GM12872 (cell line): ENCODE measurements around the gene REL.

ENCODE experiments used
- TF ChIP-seq, protein P1 (sequence below): IDR thresholded peaks from 3 replicates; pipeline ENCODE4 v1.5.1; 2011; ENCODE audit warnings: low read depth, mild to moderate bottlenecking, low read length, moderate library complexity; ENCODE audit not compliant: insufficient read depth

REL gene

DNA sequence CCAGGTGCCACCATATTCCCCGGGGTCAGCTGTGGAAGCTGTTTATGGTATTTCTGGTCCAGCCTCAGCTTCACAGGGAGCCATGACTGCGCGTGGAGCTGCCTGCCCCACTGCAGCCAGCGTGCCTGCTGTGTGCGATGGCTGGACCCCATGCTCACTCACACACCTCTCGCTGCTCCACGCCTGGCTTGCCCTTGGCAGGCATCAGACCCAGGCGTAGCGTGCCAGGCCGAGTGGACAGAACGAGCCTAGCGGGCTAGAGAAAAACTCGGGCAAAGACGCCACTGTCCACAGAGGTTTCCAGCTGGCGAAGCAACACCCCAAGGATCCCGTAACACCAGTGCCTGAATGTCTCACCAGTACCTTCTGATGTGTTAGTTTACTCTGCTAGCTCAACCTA lies 93.3 kb downstream of the REL start:
- TF ChIP-seq, protein P1, sequence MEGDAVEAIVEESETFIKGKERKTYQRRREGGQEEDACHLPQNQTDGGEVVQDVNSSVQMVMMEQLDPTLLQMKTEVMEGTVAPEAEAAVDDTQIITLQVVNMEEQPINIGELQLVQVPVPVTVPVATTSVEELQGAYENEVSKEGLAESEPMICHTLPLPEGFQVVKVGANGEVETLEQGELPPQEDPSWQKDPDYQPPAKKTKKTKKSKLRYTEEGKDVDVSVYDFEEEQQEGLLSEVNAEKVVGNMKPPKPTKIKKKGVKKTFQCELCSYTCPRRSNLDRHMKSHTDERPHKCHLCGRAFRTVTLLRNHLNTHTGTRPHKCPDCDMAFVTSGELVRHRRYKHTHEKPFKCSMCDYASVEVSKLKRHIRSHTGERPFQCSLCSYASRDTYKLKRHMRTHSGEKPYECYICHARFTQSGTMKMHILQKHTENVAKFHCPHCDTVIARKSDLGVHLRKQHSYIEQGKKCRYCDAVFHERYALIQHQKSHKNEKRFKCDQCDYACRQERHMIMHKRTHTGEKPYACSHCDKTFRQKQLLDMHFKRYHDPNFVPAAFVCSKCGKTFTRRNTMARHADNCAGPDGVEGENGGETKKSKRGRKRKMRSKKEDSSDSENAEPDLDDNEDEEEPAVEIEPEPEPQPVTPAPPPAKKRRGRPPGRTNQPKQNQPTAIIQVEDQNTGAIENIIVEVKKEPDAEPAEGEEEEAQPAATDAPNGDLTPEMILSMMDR = no peak
